ENCODE results near the gene MUC20. TPM values are rescaled to one million over a fixed set of nuclear protein-coding genes. Genes with fewer than 3 reads are reported as not detected.

The MUC20 gene
- total and polyA plus RNA-seq, 9 of the 15 experiments (the other 6 are each of a cell fraction or from before 2014, with no cell fraction given) = 0.03 to 0.23 (median 0.15) TPM; not detected in 3

DNA sequence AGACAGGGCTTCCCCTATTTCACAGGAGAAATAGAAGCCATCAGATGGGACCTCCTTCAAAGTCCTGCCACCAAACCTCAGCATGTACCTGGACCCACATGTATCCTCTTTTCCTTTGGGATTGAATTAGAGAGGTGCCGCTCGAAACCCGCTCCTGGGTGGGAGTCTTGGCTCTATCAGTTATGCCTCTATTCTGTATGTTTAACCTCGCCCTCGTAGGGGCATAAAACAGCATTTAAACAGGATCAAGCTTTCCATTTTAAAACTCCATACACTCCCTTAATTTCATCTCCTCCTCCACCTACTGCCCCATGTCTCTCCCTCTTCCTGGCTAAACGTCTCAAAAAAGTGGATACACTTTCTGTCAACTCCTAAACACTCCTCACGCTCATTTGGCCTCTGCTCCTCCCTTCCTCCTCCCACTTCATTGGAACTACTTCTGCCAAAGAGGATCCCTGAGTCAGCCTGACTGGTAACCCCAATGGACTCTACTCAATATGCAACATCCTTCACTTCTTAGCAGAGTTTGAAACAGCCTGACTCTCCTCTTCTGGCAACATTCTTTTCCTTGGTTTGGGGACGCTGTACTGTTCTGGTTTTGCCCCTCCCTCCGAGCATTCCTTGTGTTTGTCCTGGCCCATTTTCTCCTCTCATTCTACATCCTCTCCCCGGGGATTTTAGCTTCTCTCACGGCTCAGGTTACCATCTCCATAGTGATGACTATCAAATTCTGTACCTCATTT, 23.0 kb upstream of the MUC20 start (continued):
- TF ChIP-seq SMAD4 (CRISPR knock-in tag; conservative IDR thresholded peaks at IDR 0.05) (no peak; the same call in 1 of the 2 replicates), SRSF9 (IDR thresholded peaks at IDR 0.05; ENCODE audit: borderline replicate concordance, low read depth, low read length) (no peak), ZNF274 (IDR thresholded peaks at IDR 0.05; ENCODE audit: borderline replicate concordance, low read depth, low read length) (no peak), ZBTB26 (CRISPR knock-in tag; IDR thresholded peaks at IDR 0.05) (peak; percentile 96), RAD51 (IDR thresholded peaks at IDR 0.05; ENCODE audit: borderline replicate concordance, low read depth) (no peak), IRF1 (CRISPR knock-in tag; IDR thresholded peaks at IDR 0.05; ENCODE audit: borderline replicate concordance) (no peak), ZNF134 (CRISPR knock-in tag; conservative IDR thresholded peaks at IDR 0.05) (no peak), POLR2A (conservative IDR thresholded peaks at IDR 0.05) (no peak), ZNF407 (IDR thresholded peaks at IDR 0.05; ENCODE audit: low read depth) (no peak; the same call in 1 of the 2 replicates), ETV1 (tag; conservative IDR thresholded peaks at IDR 0.05; ENCODE audit: low read depth) (0 out of 2 replicates have a peak, but pooled peaks have one; percentile 18), CBFA2T2 (conservative IDR thresholded peaks at IDR 0.05) (0 out of 2 replicates have a peak, but pooled peaks have one; percentile 1), NFE2L1 (tag; IDR thresholded peaks at IDR 0.05; ENCODE audit: borderline replicate concordance, low read depth) (peak; percentile 90)
- TF ChIP-seq, protein P1, sequence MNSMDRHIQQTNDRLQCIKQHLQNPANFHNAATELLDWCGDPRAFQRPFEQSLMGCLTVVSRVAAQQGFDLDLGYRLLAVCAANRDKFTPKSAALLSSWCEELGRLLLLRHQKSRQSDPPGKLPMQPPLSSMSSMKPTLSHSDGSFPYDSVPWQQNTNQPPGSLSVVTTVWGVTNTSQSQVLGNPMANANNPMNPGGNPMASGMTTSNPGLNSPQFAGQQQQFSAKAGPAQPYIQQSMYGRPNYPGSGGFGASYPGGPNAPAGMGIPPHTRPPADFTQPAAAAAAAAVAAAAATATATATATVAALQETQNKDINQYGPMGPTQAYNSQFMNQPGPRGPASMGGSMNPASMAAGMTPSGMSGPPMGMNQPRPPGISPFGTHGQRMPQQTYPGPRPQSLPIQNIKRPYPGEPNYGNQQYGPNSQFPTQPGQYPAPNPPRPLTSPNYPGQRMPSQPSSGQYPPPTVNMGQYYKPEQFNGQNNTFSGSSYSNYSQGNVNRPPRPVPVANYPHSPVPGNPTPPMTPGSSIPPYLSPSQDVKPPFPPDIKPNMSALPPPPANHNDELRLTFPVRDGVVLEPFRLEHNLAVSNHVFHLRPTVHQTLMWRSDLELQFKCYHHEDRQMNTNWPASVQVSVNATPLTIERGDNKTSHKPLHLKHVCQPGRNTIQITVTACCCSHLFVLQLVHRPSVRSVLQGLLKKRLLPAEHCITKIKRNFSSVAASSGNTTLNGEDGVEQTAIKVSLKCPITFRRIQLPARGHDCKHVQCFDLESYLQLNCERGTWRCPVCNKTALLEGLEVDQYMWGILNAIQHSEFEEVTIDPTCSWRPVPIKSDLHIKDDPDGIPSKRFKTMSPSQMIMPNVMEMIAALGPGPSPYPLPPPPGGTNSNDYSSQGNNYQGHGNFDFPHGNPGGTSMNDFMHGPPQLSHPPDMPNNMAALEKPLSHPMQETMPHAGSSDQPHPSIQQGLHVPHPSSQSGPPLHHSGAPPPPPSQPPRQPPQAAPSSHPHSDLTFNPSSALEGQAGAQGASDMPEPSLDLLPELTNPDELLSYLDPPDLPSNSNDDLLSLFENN (IDR thresholded peaks at IDR 0.05; ENCODE audit: low read depth in 2 of 2, low read length in 2 of 2) = peak in 1 of 2 experiments; percentile 43; a peak in 1 of 4 replicates
